Erythroblast (primary cell): ENCODE measurements around the gene CDHR2.

Experiments used
- GATA1 ChIP-seq: IDR thresholded peaks from 2 replicates; pipeline ENCODE4 v1.6.1; 2011; ENCODE audit warnings: low read depth, mild to moderate bottlenecking, control low read depth, low read length, moderate library complexity
- POLR2A ChIP-seq: IDR thresholded peaks from 2 replicates; pipeline ENCODE4 v1.6.1; 2011; ENCODE audit warnings: mild to moderate bottlenecking, low read length

DNA sequence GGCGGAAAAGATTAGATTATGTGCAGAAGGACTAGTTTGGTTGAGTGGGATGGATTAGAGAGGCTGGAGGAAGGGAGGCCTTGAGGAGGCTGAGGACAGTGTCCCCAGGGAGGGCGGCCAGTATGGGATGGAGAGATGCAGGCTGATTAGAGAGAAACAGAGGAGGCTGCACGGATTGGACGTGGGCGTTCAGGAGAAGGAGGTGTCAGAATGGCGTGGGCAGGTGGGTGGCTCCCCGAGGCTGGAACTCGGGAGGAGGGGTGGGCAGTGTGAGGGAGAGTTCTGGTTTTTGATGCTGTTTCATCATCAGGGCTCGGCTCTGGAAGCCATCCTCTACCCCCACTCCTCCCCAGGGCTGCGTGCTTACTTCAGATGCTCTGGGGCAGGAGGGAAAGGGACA, 13.0 kb downstream of the CDHR2 start:
- no peak for TF ChIP-seq POLR2A
- no peak for TF ChIP-seq GATA1
